ENCODE results near the gene TRIM38. TPM values are rescaled to one million over a fixed set of nuclear protein-coding genes. Genes with fewer than 3 reads are reported as not detected.

Gene TRIM38
- total and polyA plus RNA-seq, 2 of the 13 experiments (the other 11 are each of a cell fraction or from before 2014, with no cell fraction given) = 2.5 to 3.1 TPM

- TF ChIP-seq, protein P1, sequence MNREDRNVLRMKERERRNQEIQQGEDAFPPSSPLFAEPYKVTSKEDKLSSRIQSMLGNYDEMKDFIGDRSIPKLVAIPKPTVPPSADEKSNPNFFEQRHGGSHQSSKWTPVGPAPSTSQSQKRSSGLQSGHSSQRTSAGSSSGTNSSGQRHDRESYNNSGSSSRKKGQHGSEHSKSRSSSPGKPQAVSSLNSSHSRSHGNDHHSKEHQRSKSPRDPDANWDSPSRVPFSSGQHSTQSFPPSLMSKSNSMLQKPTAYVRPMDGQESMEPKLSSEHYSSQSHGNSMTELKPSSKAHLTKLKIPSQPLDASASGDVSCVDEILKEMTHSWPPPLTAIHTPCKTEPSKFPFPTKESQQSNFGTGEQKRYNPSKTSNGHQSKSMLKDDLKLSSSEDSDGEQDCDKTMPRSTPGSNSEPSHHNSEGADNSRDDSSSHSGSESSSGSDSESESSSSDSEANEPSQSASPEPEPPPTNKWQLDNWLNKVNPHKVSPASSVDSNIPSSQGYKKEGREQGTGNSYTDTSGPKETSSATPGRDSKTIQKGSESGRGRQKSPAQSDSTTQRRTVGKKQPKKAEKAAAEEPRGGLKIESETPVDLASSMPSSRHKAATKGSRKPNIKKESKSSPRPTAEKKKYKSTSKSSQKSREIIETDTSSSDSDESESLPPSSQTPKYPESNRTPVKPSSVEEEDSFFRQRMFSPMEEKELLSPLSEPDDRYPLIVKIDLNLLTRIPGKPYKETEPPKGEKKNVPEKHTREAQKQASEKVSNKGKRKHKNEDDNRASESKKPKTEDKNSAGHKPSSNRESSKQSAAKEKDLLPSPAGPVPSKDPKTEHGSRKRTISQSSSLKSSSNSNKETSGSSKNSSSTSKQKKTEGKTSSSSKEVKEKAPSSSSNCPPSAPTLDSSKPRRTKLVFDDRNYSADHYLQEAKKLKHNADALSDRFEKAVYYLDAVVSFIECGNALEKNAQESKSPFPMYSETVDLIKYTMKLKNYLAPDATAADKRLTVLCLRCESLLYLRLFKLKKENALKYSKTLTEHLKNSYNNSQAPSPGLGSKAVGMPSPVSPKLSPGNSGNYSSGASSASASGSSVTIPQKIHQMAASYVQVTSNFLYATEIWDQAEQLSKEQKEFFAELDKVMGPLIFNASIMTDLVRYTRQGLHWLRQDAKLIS (CRISPR knock-in tag; IDR thresholded peaks at IDR 0.05) = 0 out of 2 replicates have a peak, but pooled peaks have one; percentile 36
- TF ChIP-seq KMT2A (CRISPR knock-in tag; IDR thresholded peaks at IDR 0.05) (no peak; the same call in 1 of the 2 replicates), TRIM24 (CRISPR knock-in tag; IDR thresholded peaks at IDR 0.05) (peak; percentile 76; the same call in 1 of the 2 replicates), RBAK (CRISPR knock-in tag; IDR thresholded peaks at IDR 0.05) (no peak), RARG (CRISPR knock-in tag; IDR thresholded peaks at IDR 0.05; ENCODE audit: low read depth) (no peak), SMAD3 (CRISPR knock-in tag; IDR thresholded peaks at IDR 0.05) (0 out of 2 replicates have a peak, but pooled peaks have one; percentile 32), ZNF75D (CRISPR knock-in tag; IDR thresholded peaks at IDR 0.05; ENCODE audit: borderline replicate concordance) (no peak), TOE1 (CRISPR knock-in tag; IDR thresholded peaks at IDR 0.05) (peak; percentile 79; the same call in 1 of the 2 replicates), FOSL2 (CRISPR knock-in tag; IDR thresholded peaks at IDR 0.05) (peak; percentile 76), HNRNPK (IDR thresholded peaks at IDR 0.05; ENCODE audit: low read depth, low read length, poor library complexity, severe bottlenecking) (no peak), NFE2L1 (CRISPR knock-in tag; IDR thresholded peaks at IDR 0.05; ENCODE audit: borderline replicate concordance) (no peak)
- TF ChIP-seq, protein P2, sequence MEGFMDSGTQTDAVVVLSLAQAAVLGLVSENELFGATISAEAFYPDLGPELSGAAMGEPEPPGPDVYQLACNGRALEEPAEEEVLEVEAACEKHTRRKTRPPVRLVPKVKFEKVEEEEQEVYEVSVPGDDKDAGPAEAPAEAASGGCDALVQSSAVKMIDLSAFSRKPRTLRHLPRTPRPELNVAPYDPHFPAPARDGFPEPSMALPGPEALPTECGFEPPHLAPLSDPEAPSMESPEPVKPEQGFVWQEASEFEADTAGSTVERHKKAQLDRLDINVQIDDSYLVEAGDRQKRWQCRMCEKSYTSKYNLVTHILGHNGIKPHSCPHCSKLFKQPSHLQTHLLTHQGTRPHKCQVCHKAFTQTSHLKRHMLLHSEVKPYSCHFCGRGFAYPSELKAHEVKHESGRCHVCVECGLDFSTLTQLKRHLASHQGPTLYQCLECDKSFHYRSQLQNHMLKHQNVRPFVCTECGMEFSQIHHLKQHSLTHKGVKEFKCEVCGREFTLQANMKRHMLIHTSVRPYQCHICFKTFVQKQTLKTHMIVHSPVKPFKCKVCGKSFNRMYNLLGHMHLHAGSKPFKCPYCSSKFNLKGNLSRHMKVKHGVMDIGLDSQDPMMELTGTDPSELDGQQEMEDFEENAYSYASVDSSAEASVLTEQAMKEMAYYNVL (CRISPR knock-in tag; IDR thresholded peaks at IDR 0.05; ENCODE audit: borderline replicate concordance) = peak; percentile 63; the same call in 1 of the 2 replicates
- TF ChIP-seq, protein P3, sequence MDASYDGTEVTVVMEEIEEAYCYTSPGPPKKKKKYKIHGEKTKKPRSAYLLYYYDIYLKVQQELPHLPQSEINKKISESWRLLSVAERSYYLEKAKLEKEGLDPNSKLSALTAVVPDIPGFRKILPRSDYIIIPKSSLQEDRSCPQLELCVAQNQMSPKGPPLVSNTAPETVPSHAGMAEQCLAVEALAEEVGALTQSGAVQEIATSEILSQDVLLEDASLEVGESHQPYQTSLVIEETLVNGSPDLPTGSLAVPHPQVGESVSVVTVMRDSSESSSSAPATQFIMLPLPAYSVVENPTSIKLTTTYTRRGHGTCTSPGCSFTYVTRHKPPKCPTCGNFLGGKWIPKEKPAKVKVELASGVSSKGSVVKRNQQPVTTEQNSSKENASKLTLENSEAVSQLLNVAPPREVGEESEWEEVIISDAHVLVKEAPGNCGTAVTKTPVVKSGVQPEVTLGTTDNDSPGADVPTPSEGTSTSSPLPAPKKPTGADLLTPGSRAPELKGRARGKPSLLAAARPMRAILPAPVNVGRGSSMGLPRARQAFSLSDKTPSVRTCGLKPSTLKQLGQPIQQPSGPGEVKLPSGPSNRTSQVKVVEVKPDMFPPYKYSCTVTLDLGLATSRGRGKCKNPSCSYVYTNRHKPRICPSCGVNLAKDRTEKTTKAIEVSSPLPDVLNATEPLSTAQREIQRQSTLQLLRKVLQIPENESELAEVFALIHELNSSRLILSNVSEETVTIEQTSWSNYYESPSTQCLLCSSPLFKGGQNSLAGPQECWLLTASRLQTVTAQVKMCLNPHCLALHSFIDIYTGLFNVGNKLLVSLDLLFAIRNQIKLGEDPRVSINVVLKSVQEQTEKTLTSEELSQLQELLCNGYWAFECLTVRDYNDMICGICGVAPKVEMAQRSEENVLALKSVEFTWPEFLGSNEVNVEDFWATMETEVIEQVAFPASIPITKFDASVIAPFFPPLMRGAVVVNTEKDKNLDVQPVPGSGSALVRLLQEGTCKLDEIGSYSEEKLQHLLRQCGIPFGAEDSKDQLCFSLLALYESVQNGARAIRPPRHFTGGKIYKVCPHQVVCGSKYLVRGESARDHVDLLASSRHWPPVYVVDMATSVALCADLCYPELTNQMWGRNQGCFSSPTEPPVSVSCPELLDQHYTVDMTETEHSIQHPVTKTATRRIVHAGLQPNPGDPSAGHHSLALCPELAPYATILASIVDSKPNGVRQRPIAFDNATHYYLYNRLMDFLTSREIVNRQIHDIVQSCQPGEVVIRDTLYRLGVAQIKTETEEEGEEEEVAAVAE (CRISPR knock-in tag; IDR thresholded peaks at IDR 0.05; ENCODE audit: borderline replicate concordance) = peak; percentile 85; the same call in 1 of the 2 replicates
- TF ChIP-seq, protein P4, sequence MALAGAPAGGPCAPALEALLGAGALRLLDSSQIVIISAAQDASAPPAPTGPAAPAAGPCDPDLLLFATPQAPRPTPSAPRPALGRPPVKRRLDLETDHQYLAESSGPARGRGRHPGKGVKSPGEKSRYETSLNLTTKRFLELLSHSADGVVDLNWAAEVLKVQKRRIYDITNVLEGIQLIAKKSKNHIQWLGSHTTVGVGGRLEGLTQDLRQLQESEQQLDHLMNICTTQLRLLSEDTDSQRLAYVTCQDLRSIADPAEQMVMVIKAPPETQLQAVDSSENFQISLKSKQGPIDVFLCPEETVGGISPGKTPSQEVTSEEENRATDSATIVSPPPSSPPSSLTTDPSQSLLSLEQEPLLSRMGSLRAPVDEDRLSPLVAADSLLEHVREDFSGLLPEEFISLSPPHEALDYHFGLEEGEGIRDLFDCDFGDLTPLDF (CRISPR knock-in tag; IDR thresholded peaks at IDR 0.05) = peak; percentile 49
These were observed 33.9 kb upstream of the TRIM38 start (continued) for GRCh38 chr6:25928562-25929324.
